GM19099 (cell line): ENCODE data around the gene CUX1.

Experiments
- POLR2A ChIP-seq: IDR thresholded peaks from 3 replicates; pipeline ENCODE4 v1.6.1; 2011; ENCODE audit warnings: low read depth; ENCODE audit not compliant: insufficient read length; ENCODE audit errors: extremely low read depth

The CUX1 gene

DNA sequence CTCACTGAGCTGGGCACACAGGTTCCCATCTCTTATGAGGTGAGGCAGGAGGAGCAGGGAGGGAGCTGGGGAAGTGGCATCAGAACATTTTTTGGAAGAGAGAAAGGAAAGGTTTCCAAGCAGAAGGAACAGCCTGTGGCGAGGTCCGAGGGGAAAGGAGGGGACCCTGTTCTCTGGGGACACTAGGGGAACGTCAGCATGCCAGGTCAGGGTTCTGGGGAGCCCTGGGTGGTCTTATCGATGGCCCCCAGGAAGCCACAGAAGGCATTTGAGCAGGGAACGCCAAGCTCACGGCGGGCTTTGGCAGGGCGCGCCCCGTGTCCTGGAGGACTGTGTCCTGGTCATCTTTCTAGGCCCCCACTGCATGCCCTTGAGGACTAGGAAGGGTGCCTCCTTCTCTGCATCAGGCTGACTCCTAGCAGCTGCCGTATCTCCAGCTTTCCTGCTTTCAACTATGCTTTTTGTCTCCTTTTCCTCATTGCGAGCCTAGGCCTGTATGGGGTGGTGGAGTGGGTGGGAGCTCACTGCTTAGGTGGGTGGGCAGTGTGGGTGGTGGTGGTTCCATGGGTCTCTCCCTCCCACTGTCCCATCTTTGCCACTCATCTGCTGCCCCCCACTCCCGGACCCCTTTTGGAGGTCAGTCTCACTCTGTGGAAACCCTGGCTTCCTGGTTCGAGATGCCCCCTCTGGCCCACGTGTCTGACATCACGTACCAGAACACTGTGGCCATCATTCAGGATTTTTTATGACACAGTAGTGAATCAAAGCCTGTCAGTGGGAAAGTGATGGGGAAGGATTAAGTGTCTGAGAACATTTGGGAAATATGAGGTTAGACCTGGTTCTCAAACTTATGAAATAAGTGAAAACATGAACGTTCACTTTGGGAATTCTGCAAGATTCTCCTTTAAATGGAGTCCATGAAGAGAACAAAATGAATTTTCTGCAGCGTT, 89.1 kb downstream of the CUX1 start:
- no peak for TF ChIP-seq POLR2A

GRCh38 chr7:101910991-101911799, 93.8 kb downstream of the CUX1 start:
- TF ChIP-seq POLR2A: no peak

DNA sequence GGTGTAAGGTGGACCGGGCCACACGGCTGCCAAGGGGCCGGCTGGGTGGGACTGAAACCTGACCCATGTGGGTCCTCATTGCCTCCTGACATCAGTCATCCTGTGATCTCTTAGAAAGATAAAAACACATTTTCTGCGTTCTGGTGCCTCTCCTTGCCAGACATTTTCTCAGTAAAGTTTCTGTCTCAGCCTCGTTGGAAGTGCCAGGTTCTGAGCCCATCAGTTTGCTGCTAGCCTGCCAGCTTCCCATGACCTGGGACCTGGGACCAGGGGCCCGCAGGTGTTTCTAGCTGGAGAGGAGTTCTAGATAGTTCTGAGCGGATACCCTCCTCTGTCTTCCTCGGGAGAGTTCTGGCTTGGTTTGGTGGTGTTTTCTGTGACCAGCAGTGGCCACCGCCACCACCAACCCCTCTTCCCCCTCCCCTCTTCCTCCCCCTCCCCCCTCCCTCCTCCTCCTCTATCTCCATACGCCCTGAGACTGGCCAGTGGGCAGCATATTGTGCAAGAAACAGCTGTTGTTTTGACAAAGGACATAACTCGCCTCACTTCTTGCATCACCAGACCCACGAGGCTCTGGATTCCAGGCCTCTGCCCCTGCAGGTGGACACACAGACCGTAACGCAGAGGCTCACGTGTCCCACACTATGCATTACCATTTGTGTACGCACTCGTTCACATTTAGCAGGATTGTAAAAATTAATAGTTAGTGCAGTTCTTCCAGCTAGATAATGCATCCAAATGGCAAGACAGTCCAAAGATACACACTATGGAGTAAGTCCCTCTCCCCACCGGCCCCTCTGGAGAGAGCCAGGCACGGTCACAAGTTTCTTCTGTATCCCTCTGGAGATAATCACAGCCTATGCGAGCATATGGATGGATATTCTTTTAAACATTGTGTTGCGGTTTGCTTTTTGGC, 94.6 kb downstream of the CUX1 start:
- TF ChIP-seq POLR2A: no peak

- TF ChIP-seq POLR2A: no peak
Measured at GRCh38 chr7:101912716-101913110, 95.3 kb downstream of the CUX1 start.

GRCh38 chr7:101913247-101913721, 95.9 kb downstream of the CUX1 start:
- no peak for TF ChIP-seq POLR2A

DNA sequence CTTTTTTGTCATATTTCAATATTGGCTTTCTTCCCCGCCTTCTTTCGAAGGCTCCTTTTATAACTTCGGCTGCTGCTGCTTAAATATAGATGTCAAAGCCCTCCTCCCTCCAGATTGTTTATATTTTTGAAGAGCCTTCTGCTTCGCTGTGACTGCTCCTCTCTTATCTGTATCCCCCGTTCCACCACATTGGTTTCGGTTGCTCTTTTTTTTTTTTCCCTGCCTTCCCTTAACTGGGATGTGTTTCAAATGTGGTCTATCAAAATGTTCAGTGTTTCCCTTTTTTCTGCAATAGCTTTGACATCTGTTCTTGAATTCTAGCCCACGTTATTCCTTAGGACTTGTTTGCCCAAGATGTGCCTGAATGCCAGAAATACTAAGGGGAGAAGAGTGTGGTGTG, 96.4 kb downstream of the CUX1 start:
- no peak for TF ChIP-seq POLR2A

- no peak for TF ChIP-seq POLR2A
Measured at GRCh38 chr7:101915000-101915399, 97.6 kb downstream of the CUX1 start.

- TF ChIP-seq POLR2A: no peak
Measured at GRCh38 chr7:101916041-101916800, 98.8 kb downstream of the CUX1 start.

GRCh38 chr7:101916876-101917275, 99.5 kb downstream of the CUX1 start:
- no peak for TF ChIP-seq POLR2A

GRCh38 chr7:101917566-101917965, 100.1 kb downstream of the CUX1 start:
- no peak for TF ChIP-seq POLR2A

GRCh38 chr7:101918426-101918825, 101.0 kb downstream of the CUX1 start:
- no peak for TF ChIP-seq POLR2A

- no peak for TF ChIP-seq POLR2A
Measured at GRCh38 chr7:101919363-101920115, 102.1 kb downstream of the CUX1 start.

DNA sequence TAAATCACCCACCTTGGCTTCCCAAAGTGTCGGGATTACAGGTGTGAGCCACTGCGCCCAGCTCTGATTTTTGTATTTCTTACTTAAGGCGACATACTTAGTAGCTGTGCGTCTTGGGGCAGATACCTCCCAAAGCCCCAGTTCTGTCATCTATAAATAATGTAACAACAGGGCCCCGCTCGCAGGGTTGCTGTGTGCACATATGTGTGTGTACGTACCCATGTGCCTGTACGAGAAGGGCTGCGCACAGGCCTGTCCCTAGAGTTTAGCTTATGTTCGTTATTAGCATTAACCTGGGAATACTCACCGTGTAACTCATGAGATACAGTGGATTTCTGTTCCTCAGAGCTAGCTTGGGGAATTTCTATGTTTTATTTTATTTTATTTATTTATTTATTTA, 103.6 kb downstream of the CUX1 start:
- no peak for TF ChIP-seq POLR2A
